GM19395 (cell line): ENCODE results near the gene EPG5.
"Not testable (repeated sequence)": the region's sequence is repeated elsewhere in the genome, so short reads cannot be mapped to it uniquely, and the experiment has no call there.

Experiments used
- ATAC-seq: cut with Tn5 transposase; IDR thresholded peaks from one replicate; pipeline ENCODE4 v1.9.1; 2021; ENCODE audit warnings: mild to moderate bottlenecking, moderate library complexity; ENCODE audit not compliant: unreplicated experiment

Gene EPG5

GRCh38 chr18:45976974-45977373 lies 9.8 kb upstream of the EPG5 start:
- ATAC-seq, result no peak

GRCh38 chr18:45976566-45976965 lies 9.4 kb upstream of the EPG5 start:
- ATAC-seq, result no peak

- ATAC-seq, result peak; percentile 71
Observed at GRCh38 chr18:45974088-45974536, 7.0 kb upstream of the EPG5 start.

- ATAC-seq, result not testable (repeated sequence)
Observed at GRCh38 chr18:45964913-45965312, 2.2 kb downstream of the EPG5 start.

GRCh38 chr18:45962866-45963265 lies 4.3 kb downstream of the EPG5 start:
- ATAC-seq, result no peak

GRCh38 chr18:45962461-45962860 lies 4.7 kb downstream of the EPG5 start:
- ATAC-seq, result no peak

- not testable (repeated sequence) for ATAC-seq
Observed at GRCh38 chr18:45959484-45959883, 7.6 kb downstream of the EPG5 start.

GRCh38 chr18:45958730-45959129 lies 8.4 kb downstream of the EPG5 start:
- no peak for ATAC-seq

- ATAC-seq, result no peak
Observed at GRCh38 chr18:45958027-45958426, 9.1 kb downstream of the EPG5 start.

- no peak for ATAC-seq
Observed at GRCh38 chr18:45957100-45957499, 10.0 kb downstream of the EPG5 start.

- ATAC-seq, result no peak
Observed at GRCh38 chr18:45954070-45954934, 12.8 kb downstream of the EPG5 start.

GRCh38 chr18:45951016-45951714 lies 16.0 kb downstream of the EPG5 start:
- no peak for ATAC-seq

GRCh38 chr18:45945669-45946068 lies 21.5 kb downstream of the EPG5 start:
- ATAC-seq, result no peak

- ATAC-seq, result no peak
Observed at GRCh38 chr18:45940724-45941123, 26.4 kb downstream of the EPG5 start.

GRCh38 chr18:45939236-45939635 lies 27.9 kb downstream of the EPG5 start:
- no peak for ATAC-seq

- ATAC-seq, result no peak
Observed at GRCh38 chr18:45938488-45938935, 28.6 kb downstream of the EPG5 start.

- no peak for ATAC-seq
Observed at GRCh38 chr18:45935591-45936335, 31.4 kb downstream of the EPG5 start.

- no peak for ATAC-seq
Observed at GRCh38 chr18:45932708-45933107, 34.4 kb downstream of the EPG5 start.

- no peak for ATAC-seq
Observed at GRCh38 chr18:45930963-45931362, 36.2 kb downstream of the EPG5 start.

- no peak for ATAC-seq
Observed at GRCh38 chr18:45926691-45927090, 40.4 kb downstream of the EPG5 start.

GRCh38 chr18:45926085-45926484 lies 41.0 kb downstream of the EPG5 start:
- ATAC-seq, result no peak
